ENCODE measurements around the gene KLHL29.

The KLHL29 gene

GRCh38 chr2:23545396-23545795 lies 160.4 kb downstream of the KLHL29 start:
- DNase-seq (ENCODE audit: low read depth): no peak
- in situ Hi-C loops (cut with HindIII; ENCODE audit: low sequenced_read_pairs): no loop called here
- TF ChIP-seq, protein P1, sequence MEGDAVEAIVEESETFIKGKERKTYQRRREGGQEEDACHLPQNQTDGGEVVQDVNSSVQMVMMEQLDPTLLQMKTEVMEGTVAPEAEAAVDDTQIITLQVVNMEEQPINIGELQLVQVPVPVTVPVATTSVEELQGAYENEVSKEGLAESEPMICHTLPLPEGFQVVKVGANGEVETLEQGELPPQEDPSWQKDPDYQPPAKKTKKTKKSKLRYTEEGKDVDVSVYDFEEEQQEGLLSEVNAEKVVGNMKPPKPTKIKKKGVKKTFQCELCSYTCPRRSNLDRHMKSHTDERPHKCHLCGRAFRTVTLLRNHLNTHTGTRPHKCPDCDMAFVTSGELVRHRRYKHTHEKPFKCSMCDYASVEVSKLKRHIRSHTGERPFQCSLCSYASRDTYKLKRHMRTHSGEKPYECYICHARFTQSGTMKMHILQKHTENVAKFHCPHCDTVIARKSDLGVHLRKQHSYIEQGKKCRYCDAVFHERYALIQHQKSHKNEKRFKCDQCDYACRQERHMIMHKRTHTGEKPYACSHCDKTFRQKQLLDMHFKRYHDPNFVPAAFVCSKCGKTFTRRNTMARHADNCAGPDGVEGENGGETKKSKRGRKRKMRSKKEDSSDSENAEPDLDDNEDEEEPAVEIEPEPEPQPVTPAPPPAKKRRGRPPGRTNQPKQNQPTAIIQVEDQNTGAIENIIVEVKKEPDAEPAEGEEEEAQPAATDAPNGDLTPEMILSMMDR (IDR thresholded peaks at IDR 0.05; ENCODE audit: low read depth, low read length, missing control alignments): no peak
- no peak overlapping the region for H3K4me3 ChIP-seq (ENCODE audit: low read depth, low read length)

DNA sequence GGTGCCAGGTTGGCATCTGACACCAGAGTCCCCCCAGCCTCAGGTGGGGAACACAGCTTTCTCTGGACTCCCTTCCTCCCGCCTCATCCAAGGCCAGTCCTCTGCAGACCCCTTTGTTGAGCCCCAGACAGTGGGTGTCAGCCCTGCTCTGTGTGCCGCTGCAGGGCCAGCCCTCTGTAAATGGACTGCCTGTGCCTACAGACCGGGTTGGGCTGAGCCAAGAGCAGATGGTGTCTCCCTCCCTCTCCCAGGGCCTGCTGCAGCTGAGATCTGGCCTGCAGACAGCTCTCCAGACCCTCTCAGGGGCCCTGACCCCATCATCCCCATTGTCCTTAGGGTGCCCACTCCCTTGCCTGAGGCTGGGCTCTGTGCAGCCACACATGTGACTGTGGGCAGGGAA lies 160.8 kb downstream of the KLHL29 start:
- no peak for DNase-seq (ENCODE audit: low read depth)
- no peak overlapping the region for H3K4me3 ChIP-seq (ENCODE audit: low read depth, low read length)
- in situ Hi-C loops (cut with HindIII; ENCODE audit: low sequenced_read_pairs): no loop called here
- TF ChIP-seq, protein P1 (IDR thresholded peaks at IDR 0.05; ENCODE audit: low read depth, low read length, missing control alignments): no peak

GRCh38 chr2:23546913-23547312 lies 161.9 kb downstream of the KLHL29 start:
- H3K4me3 ChIP-seq (ENCODE audit: low read depth, low read length): no peak overlapping the region
- TF ChIP-seq, protein P1 (IDR thresholded peaks at IDR 0.05; ENCODE audit: low read depth, low read length, missing control alignments): no peak
- in situ Hi-C loops (cut with HindIII; ENCODE audit: low sequenced_read_pairs): no loop called here
- DNase-seq (ENCODE audit: low read depth): no peak

DNA sequence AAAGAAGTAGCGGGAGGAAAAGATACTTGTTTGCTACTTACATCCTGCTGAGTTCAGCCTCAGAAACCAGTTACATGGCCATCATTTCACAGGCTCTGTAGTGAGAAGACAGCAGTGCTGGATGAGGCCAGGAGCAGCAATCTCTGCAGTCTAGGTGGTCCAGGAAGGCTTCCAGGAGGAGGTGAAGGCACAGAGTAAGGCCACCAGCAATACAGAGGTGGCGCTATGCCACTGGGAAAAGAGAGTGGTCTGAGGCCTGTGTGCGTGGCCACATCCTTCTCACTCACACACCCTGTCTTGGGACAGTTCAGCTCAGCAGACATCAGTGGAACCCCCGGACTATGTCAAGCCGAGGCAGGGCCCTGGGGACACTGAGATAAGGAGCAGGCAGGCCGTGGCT lies 162.7 kb downstream of the KLHL29 start:
- TF ChIP-seq, protein P1 (IDR thresholded peaks at IDR 0.05; ENCODE audit: low read depth, low read length, missing control alignments): no peak
- H3K4me3 ChIP-seq (ENCODE audit: low read depth, low read length): no peak overlapping the region
- in situ Hi-C loops (cut with HindIII; ENCODE audit: low sequenced_read_pairs): no loop called here
- DNase-seq (ENCODE audit: low read depth): no peak

DNA sequence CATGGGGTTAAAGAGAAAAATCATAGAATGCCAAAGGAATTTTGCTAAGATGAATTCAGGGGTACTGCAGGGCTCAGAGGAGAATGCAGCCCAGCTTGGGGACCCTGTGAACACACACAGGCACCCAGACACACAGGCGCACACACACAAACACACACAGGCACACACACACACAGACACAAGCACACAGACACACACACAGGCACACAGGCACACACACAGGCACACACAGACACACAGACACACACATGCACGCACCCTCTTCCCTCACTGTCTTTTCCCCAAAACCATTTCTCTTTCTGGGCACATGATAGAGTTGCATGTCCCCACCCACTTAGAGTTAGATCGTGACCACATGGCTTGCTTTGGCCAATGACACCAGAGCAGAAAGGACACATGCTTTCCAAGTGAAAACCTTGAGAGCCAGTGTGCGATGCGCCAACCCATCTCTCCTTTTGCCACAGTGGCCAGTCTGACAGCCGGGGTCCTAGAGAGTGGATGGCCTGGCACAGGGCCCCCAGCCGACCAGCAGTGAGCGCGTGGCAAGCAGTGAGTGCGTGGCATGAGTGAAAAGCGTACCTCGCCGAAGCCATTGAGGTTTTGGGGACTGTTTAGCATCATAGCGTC lies 163.3 kb downstream of the KLHL29 start:
- in situ Hi-C loops (cut with HindIII; ENCODE audit: low sequenced_read_pairs): no loop called here
- H3K4me3 ChIP-seq (ENCODE audit: low read depth, low read length): no peak overlapping the region
- TF ChIP-seq, protein P1 (IDR thresholded peaks at IDR 0.05; ENCODE audit: low read depth, low read length, missing control alignments): no peak
- DNase-seq (ENCODE audit: low read depth): no peak

- no peak overlapping the region for H3K4me3 ChIP-seq (ENCODE audit: low read depth, low read length)
- in situ Hi-C loops (cut with HindIII; ENCODE audit: low sequenced_read_pairs): no loop called here
- TF ChIP-seq, protein P1 (IDR thresholded peaks at IDR 0.05; ENCODE audit: low read depth, low read length, missing control alignments): no peak
- no peak for DNase-seq (ENCODE audit: low read depth)
Measured at GRCh38 chr2:23549051-23549450, 164.1 kb downstream of the KLHL29 start.
